ENCODE measurements around the gene SRBD1. TPM values are rescaled to one million over a fixed set of nuclear protein-coding genes. Genes with fewer than 3 reads are reported as not detected.

Gene SRBD1
- total and polyA plus RNA-seq, 2 experiments from 2014 or later, result 27.4 to 46.3 TPM

DNA sequence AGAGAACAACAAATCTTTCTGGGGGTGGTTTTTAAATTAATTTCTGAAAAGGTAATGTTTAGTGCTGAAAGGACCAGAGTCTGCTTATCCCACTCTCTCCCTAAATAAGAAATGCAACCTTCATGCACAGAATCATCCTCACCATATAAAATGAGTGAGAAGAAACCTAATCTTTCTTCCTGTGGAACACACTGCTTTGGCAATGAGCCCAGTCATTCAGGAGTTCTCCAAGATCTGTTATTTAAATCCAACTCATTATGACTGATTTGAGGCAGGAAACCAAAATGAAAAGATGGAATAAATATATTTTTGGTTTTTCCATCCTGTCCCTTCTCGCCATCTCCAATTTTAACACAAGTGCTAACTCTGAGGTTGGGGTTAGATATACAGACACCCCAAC, 228.3 kb downstream of the SRBD1 start (continued):
- no peak for TF ChIP-seq REST (IDR thresholded peaks at IDR 0.05; ENCODE audit: unreplicated experiment)
- TF ChIP-seq, protein P1, sequence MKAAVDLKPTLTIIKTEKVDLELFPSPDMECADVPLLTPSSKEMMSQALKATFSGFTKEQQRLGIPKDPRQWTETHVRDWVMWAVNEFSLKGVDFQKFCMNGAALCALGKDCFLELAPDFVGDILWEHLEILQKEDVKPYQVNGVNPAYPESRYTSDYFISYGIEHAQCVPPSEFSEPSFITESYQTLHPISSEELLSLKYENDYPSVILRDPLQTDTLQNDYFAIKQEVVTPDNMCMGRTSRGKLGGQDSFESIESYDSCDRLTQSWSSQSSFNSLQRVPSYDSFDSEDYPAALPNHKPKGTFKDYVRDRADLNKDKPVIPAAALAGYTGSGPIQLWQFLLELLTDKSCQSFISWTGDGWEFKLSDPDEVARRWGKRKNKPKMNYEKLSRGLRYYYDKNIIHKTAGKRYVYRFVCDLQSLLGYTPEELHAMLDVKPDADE (IDR thresholded peaks at IDR 0.05), result no peak
- no peak for TF ChIP-seq CTCF (conservative IDR thresholded peaks at IDR 0.05; ENCODE audit: low read depth in 2 of 2)
- TF ChIP-seq JUNB (IDR thresholded peaks at IDR 0.05; ENCODE audit: unreplicated experiment), result no peak
- no peak for TF ChIP-seq EZH2phosphoT487 (IDR thresholded peaks at IDR 0.05; ENCODE audit: unreplicated experiment)
- no peak for TF ChIP-seq STAT1 (IDR thresholded peaks at IDR 0.05; ENCODE audit: unreplicated experiment)
- TF ChIP-seq CREB1 (CRISPR knock-in tag; IDR thresholded peaks at IDR 0.05; ENCODE audit: low read depth), result no peak
- TF ChIP-seq POLR2AphosphoS5 (IDR thresholded peaks at IDR 0.05; ENCODE audit: low read depth), result no peak
- TF ChIP-seq ZNF114 (CRISPR knock-in tag; IDR thresholded peaks at IDR 0.05), result no peak
- TF ChIP-seq ZNF331 (CRISPR knock-in tag; IDR thresholded peaks at IDR 0.05; ENCODE audit: low read depth), result no peak
- TF ChIP-seq EZH2 (IDR thresholded peaks at IDR 0.05; ENCODE audit: low read depth, unreplicated experiment), result no peak
- TF ChIP-seq NANOG (IDR thresholded peaks at IDR 0.05; ENCODE audit: borderline replicate concordance), result no peak

DNA sequence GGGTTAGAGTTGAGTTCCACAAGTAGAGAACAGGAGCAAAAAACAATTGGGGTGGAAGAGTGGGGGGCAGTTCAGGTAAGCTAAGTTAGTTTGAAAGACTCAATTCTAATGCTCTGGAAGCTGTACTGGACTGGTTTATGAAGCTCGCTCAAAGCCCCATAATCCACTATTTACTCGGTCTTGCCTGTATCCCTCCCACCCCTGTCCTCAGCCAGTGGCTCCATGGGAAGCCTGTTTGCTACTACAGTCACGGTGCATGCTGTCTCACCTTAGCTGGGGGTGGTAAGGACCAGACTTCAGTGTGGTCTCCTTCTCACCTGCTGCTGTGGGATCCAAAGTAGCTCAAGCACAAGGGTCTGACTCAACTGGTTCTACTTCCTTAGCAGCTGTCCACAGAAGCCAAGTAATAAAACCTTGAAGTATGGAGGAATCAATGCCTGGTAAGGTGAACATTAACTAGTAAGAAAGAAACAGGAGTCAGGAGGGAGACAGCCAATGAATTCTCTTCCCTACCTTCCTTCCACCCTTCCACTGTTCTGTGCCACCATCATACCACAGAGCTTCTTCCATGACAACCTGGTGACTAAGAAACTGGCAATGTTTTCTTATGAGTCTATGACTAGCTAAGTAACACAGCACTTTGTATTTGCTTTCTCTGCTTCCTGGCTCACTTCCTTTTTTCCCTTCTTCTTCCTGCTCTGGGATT, 230.8 kb downstream of the SRBD1 start:
- ATAC-seq (no peak), DNase-seq (ENCODE audit: low spot score) (no peak)
- H3K4me3 Mint-ChIP-seq, result no peak overlapping the region
- no peaks in the 10 kb centered on the region for H3K9me3 Mint-ChIP-seq
- H3K27me3 ChIP-seq (ENCODE audit: insufficient read depth), result no peaks in the 10 kb centered on the region
- H3F3A ChIP-seq (replicated peaks; ENCODE audit: low read depth), result no peaks in the 10 kb centered on the region
- peaks cover 3% of the 10 kb centered on the region; the same call in 1 of the 3 replicates for H3K36me3 Mint-ChIP-seq (ENCODE audit: low read depth)
- no peak overlapping the region for H3K27ac Mint-ChIP-seq
- no peaks in the 10 kb centered on the region for H3K36me3 ChIP-seq (ENCODE audit: insufficient read depth)
- no peak overlapping the region for H3K4me2 ChIP-seq
- no peak overlapping the region for H3K27ac ChIP-seq (ENCODE audit: low read depth)
- H3K4me3 ChIP-seq, result no peak overlapping the region
- H4K20me1 ChIP-seq (replicated peaks; ENCODE audit: insufficient read depth), result no peaks in the 10 kb centered on the region
- peaks cover 3% of the 10 kb centered on the region for H3K27me3 Mint-ChIP-seq (ENCODE audit: insufficient read depth, low read depth, poor library complexity)
- peaks cover 17% of the 10 kb centered on the region for H3K9me2 ChIP-seq (ENCODE audit: insufficient read depth)
- H2AFZ ChIP-seq, result no peak overlapping the region
- H3K79me2 ChIP-seq (replicated peaks; ENCODE audit: insufficient read depth), result no peaks in the 10 kb centered on the region
- H3K4me1 Mint-ChIP-seq, result peaks cover 10% of the 10 kb centered on the region; the same call in 2 of the 3 replicates
- no peaks in the 10 kb centered on the region for H3K4me1 ChIP-seq (ENCODE audit: insufficient read depth)
- TF ChIP-seq, protein P2, sequence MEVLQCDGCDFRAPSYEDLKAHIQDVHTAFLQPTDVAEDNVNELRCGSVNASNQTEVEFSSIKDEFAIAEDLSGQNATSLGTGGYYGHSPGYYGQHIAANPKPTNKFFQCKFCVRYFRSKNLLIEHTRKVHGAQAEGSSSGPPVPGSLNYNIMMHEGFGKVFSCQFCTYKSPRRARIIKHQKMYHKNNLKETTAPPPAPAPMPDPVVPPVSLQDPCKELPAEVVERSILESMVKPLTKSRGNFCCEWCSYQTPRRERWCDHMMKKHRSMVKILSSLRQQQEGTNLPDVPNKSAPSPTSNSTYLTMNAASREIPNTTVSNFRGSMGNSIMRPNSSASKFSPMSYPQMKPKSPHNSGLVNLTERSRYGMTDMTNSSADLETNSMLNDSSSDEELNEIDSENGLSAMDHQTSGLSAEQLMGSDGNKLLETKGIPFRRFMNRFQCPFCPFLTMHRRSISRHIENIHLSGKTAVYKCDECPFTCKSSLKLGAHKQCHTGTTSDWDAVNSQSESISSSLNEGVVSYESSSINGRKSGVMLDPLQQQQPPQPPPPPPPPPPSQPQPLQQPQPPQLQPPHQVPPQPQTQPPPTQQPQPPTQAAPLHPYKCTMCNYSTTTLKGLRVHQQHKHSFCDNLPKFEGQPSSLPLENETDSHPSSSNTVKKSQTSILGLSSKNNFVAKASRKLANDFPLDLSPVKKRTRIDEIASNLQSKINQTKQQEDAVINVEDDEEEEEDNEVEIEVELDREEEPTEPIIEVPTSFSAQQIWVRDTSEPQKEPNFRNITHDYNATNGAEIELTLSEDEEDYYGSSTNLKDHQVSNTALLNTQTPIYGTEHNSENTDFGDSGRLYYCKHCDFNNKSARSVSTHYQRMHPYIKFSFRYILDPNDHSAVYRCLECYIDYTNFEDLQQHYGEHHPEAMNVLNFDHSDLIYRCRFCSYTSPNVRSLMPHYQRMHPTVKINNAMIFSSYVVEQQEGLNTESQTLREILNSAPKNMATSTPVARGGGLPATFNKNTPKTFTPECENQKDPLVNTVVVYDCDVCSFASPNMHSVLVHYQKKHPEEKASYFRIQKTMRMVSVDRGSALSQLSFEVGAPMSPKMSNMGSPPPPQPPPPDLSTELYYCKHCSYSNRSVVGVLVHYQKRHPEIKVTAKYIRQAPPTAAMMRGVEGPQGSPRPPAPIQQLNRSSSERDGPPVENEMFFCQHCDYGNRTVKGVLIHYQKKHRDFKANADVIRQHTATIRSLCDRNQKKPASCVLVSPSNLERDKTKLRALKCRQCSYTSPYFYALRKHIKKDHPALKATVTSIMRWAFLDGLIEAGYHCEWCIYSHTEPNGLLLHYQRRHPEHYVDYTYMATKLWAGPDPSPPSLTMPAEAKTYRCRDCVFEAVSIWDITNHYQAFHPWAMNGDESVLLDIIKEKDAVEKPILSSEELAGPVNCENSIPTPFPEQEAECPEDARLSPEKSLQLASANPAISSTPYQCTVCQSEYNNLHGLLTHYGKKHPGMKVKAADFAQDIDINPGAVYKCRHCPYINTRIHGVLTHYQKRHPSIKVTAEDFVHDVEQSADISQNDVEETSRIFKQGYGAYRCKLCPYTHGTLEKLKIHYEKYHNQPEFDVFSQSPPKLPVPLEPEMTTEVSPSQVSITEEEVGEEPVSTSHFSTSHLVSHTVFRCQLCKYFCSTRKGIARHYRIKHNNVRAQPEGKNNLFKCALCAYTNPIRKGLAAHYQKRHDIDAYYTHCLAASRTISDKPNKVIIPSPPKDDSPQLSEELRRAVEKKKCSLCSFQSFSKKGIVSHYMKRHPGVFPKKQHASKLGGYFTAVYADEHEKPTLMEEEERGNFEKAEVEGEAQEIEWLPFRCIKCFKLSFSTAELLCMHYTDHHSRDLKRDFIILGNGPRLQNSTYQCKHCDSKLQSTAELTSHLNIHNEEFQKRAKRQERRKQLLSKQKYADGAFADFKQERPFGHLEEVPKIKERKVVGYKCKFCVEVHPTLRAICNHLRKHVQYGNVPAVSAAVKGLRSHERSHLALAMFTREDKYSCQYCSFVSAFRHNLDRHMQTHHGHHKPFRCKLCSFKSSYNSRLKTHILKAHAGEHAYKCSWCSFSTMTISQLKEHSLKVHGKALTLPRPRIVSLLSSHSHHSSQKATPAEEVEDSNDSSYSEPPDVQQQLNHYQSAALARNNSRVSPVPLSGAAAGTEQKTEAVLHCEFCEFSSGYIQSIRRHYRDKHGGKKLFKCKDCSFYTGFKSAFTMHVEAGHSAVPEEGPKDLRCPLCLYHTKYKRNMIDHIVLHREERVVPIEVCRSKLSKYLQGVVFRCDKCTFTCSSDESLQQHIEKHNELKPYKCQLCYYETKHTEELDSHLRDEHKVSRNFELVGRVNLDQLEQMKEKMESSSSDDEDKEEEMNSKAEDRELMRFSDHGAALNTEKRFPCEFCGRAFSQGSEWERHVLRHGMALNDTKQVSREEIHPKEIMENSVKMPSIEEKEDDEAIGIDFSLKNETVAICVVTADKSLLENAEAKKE (CRISPR knock-in tag; IDR thresholded peaks at IDR 0.05), result no peak
